ENCODE results near the gene ACTG1.

ACTG1 gene

GRCh38 chr17:81470944-81471817 is 41.4 kb downstream of the ACTG1 start:
- H3K4me3 ChIP-seq (ENCODE audit: severe bottlenecking) = no peak overlapping the region
- H3K4me1 ChIP-seq (ENCODE audit: insufficient read depth, poor library complexity, severe bottlenecking) = no peaks in the 10 kb centered on the region
- H3K27ac ChIP-seq (ENCODE audit: poor library complexity, severe bottlenecking) = no peak overlapping the region
- ATAC-seq (ENCODE audit: low read depth) (peak; percentile 50), DNase-seq (ENCODE audit: low spot score) (no peak)
- TF ChIP-seq CTCF (IDR thresholded peaks at IDR 0.05; ENCODE audit: poor library complexity, severe bottlenecking) = no peak
- no peaks in the 10 kb centered on the region for H3K27me3 ChIP-seq (ENCODE audit: insufficient read depth, poor library complexity, severe bottlenecking)
- no peaks in the 10 kb centered on the region for H3K36me3 ChIP-seq (ENCODE audit: low read depth)
- no peaks in the 10 kb centered on the region for H3K9me3 ChIP-seq (ENCODE audit: severe bottlenecking)

- ATAC-seq (ENCODE audit: low read depth) (no peak), DNase-seq (ENCODE audit: low spot score) (no peak)
- H3K27ac ChIP-seq (ENCODE audit: poor library complexity, severe bottlenecking) = no peak overlapping the region
- no peak for TF ChIP-seq CTCF (IDR thresholded peaks at IDR 0.05; ENCODE audit: poor library complexity, severe bottlenecking)
- H3K9me3 ChIP-seq (ENCODE audit: severe bottlenecking) = no peaks in the 10 kb centered on the region
- no peaks in the 10 kb centered on the region for H3K4me1 ChIP-seq (ENCODE audit: insufficient read depth, poor library complexity, severe bottlenecking)
- no peaks in the 10 kb centered on the region for H3K36me3 ChIP-seq (ENCODE audit: low read depth)
- H3K27me3 ChIP-seq (ENCODE audit: insufficient read depth, poor library complexity, severe bottlenecking) = no peaks in the 10 kb centered on the region
- no peak overlapping the region for H3K4me3 ChIP-seq (ENCODE audit: severe bottlenecking)
Measured at GRCh38 chr17:81470270-81470943, 42.2 kb downstream of the ACTG1 start.

GRCh38 chr17:81469266-81469665 is 43.3 kb downstream of the ACTG1 start:
- H3K4me3 ChIP-seq (ENCODE audit: severe bottlenecking) = no peak overlapping the region
- TF ChIP-seq CTCF (IDR thresholded peaks at IDR 0.05; ENCODE audit: poor library complexity, severe bottlenecking) = no peak
- H3K27ac ChIP-seq (ENCODE audit: poor library complexity, severe bottlenecking) = no peak overlapping the region
- no peaks in the 10 kb centered on the region for H3K27me3 ChIP-seq (ENCODE audit: insufficient read depth, poor library complexity, severe bottlenecking)
- no peaks in the 10 kb centered on the region for H3K9me3 ChIP-seq (ENCODE audit: severe bottlenecking)
- H3K4me1 ChIP-seq (ENCODE audit: insufficient read depth, poor library complexity, severe bottlenecking) = no peaks in the 10 kb centered on the region
- DNase-seq (ENCODE audit: low spot score) (no peak), ATAC-seq (ENCODE audit: low read depth) (no peak)
- H3K36me3 ChIP-seq (ENCODE audit: low read depth) = no peaks in the 10 kb centered on the region

GRCh38 chr17:81468770-81469121 is 43.9 kb downstream of the ACTG1 start:
- Histone ChIP-seq H3K4me1 (ENCODE audit: insufficient read depth, poor library complexity, severe bottlenecking) (no peaks in the 10 kb centered on the region), H3K4me3 (ENCODE audit: severe bottlenecking) (no peak overlapping the region), H3K9me3 (ENCODE audit: severe bottlenecking) (no peaks in the 10 kb centered on the region), H3K36me3 (ENCODE audit: low read depth) (no peaks in the 10 kb centered on the region), H3K27ac (ENCODE audit: poor library complexity, severe bottlenecking) (no peak overlapping the region), H3K27me3 (ENCODE audit: insufficient read depth, poor library complexity, severe bottlenecking) (no peaks in the 10 kb centered on the region)
- ATAC-seq (ENCODE audit: low read depth) (no peak), DNase-seq (ENCODE audit: low spot score) (no peak)
- no peak for TF ChIP-seq CTCF (IDR thresholded peaks at IDR 0.05; ENCODE audit: poor library complexity, severe bottlenecking)
